Middle frontal gyrus (tissue), 1 donor: ENCODE data around the gene SRRM3.
A peak's percentile ranks its signal among the peaks of the same experiment; 100 is the strongest.
"Not testable (repeated sequence)": the region's sequence is repeated elsewhere in the genome, so short reads cannot be mapped to it uniquely, and the experiment has no call there.

Experiments
- DNase-seq: peaks from one replicate; pipeline ENCODE4 v3.0.0-alpha.2; 2015; ENCODE audit warnings: low spot score; ENCODE audit errors: extremely low spot score

The SRRM3 gene

GRCh38 chr7:76286842-76287403 lies 85.2 kb downstream of the SRRM3 start:
- no peak for DNase-seq

GRCh38 chr7:76290847-76291350 lies 89.2 kb downstream of the SRRM3 start:
- DNase-seq, result not testable (repeated sequence)

- DNase-seq, result peak; percentile 87
These were observed 89.9 kb downstream of the SRRM3 start for GRCh38 chr7:76291351-76292212.

GRCh38 chr7:76292213-76292573 lies 90.5 kb downstream of the SRRM3 start:
- DNase-seq, result no peak

- not testable (repeated sequence) for DNase-seq
These were observed 91.2 kb downstream of the SRRM3 start for GRCh38 chr7:76292911-76293310.

GRCh38 chr7:76293407-76293901 lies 91.8 kb downstream of the SRRM3 start:
- no peak for DNase-seq

- DNase-seq, result peak; percentile 88
These were observed 92.8 kb downstream of the SRRM3 start for GRCh38 chr7:76294344-76295024.

- DNase-seq, result no peak
These were observed 95.3 kb downstream of the SRRM3 start for GRCh38 chr7:76296743-76297740.

GRCh38 chr7:76300166-76300731 lies 98.6 kb downstream of the SRRM3 start:
- no peak for DNase-seq

GRCh38 chr7:76301000-76301399 lies 99.3 kb downstream of the SRRM3 start:
- DNase-seq, result no peak

GRCh38 chr7:76302347-76303201 lies 100.9 kb downstream of the SRRM3 start, which contains the start of gene HSPB1:
HSPB1 (plus strand) TSS chr7:76302673; CDS start chr7:76302713, 40 bp downstream.
- peak; percentile 36 for DNase-seq

GRCh38 chr7:76303202-76304147 lies 101.8 kb downstream of the SRRM3 start:
- peak; percentile 22 for DNase-seq

GRCh38 chr7:76304888-76305375 lies 103.2 kb downstream of the SRRM3 start:
- DNase-seq, result no peak

- not testable (repeated sequence) for DNase-seq
These were observed 107.2 kb downstream of the SRRM3 start for GRCh38 chr7:76308874-76309273.

GRCh38 chr7:76309341-76310101 lies 107.8 kb downstream of the SRRM3 start:
- not testable (repeated sequence) for DNase-seq

- no peak for DNase-seq
These were observed 108.6 kb downstream of the SRRM3 start for GRCh38 chr7:76310102-76310957.
